ENCODE results near the gene GNA14.
"Not testable (repeated sequence)": the region's sequence is repeated elsewhere in the genome, so short reads cannot be mapped to it uniquely, and the experiment has no call there.

Gene GNA14

DNA sequence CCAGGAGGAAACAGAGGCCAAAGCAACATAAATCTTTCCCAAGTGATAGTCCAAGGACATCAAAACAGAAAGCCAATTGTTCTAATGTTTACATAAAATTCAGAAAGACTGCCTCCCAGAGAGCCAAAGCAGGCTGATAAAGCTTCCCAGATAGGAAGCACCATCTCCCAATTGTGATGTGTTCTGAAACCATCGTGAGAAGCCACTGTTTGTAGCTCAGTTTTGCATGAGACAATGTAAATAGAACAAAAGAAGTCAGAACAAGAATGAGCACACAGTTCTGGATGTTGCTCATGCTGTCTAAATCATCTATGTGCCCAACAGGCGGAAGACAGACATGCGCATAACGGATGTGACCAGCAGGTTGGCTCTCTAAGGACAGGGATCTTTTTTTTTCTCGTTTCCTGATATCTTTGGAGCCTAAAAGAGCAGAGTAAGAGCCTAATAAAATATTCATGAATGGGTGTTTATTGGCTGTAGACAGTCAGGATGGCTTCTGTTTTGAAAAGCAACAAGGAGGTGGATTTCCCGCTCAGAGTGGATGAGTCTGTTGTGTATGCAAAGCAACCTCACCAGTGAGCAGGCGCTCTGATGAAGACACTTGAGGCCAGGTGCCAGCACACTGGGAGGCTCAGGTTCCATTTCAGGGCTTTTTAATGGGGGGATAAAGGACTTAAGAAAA is 113.6 kb downstream of the GNA14 start:
- no peak for DNase-seq (ENCODE audit: low read depth)

DNA sequence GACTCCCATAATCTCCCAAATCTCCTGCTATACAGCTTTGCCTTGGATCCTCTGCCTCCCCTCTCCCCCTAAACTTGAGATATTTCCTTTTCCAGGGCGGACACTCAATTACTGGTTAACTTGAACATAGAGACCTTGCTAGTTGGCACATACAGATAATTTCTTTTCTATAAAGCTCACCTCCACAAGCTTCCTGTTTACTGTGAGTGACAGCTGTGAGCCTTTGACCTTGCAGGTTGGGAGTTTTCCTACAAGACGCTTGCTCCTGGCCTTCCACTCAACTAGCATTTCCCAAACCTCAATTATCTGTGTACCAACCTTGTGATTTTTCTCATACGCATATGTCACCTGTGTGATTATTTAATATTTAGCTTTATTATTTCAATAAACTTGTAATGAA is 114.5 kb downstream of the GNA14 start:
- DNase-seq (ENCODE audit: low read depth), result no peak

DNA sequence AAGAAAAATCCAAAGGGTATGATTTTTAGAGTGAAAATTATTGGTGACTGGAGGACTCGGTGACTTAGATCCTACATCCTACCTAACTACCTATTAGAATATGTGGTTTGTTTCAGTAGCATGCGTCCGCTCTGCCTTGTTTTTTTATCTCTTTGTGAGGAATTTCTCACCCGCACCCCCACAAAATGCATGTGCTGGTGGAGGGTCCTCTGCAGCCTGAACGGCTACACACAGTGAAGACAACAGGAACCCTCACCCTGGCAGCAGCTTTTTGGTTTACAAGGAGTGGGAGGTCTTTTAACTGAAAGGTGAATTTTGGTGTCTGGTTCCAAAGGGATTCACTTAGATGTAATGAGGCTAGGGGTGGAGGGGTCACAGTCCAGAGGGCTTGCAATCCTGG is 115.5 kb downstream of the GNA14 start:
- DNase-seq (ENCODE audit: low read depth), result no peak

DNA sequence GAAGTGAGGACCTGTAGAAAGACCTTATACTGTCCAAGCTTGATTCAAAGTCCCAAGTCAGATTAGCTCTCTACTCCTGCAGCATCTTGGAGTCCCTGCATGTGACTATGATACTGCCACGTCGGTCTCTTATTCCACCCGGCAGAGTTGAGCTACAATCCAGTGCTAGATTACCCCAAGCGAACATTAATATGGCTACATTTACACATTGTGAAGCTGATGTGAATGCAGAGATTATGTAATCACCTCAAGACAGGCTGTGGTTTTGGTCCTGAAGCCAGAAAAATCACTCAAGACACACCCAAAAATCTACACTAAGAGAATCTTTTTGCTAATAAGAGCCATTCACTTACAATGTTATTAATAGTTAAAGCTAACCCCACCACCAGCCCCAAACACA is 116.7 kb downstream of the GNA14 start:
- DNase-seq (ENCODE audit: low read depth), result no peak

DNA sequence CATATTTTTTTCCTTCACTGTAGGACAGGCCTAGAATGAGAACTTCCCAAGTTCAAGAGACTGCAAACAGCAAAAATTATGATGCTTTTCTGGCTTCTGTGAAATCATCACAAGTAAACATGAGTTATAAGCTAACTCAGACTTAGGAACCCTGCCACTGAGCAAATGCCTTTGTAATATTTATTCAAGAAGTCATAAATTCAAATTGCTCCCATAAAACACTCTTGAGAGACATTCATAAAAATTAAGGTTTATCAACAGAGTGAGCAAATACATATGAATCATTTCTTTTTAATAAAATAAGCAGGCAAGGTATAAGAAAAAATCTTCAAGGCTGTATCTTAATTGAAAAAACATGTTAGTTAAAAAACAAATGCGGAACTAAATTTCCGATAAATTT is 124.2 kb downstream of the GNA14 start:
- no peak for DNase-seq (ENCODE audit: low read depth)

DNA sequence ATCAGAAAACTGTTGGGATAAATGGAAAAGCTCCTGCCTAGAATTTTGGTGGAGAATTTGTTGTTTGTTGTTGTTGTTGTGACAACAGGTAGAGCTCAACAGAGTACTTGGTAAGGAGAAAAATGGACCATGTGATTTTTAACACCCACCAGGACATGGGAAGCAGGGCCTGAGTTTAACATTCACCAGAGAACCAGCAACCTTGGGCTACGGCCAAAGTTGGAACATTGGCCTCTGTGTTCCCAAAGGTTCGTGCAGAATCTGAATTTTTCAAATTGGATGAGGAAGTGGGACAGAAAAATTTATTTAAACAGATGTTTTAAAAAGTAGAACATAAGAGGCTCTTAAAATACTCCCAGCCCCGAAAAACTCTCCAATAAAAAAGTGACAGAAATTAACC is 127.0 kb downstream of the GNA14 start:
- no peak for DNase-seq (ENCODE audit: low read depth)

DNA sequence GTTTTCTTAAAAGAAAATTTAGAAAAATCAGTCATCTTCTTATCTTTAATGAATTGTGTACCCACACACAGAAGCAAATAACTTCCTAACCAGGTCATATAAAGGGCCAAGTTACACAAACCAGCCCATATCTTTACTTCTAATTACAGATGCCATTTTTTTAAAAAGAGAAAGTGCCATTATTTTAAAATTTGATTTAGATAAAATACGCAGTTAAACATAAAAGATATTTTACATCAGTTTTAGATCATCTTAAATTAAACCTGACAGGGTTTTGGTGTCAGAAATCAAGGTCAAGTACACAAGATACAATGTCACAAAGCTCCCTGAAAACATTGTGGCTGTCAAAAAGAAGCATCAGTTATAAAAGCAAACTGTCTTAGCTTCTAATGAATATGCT is 129.4 kb downstream of the GNA14 start:
- no peak for DNase-seq (ENCODE audit: low read depth)

DNA sequence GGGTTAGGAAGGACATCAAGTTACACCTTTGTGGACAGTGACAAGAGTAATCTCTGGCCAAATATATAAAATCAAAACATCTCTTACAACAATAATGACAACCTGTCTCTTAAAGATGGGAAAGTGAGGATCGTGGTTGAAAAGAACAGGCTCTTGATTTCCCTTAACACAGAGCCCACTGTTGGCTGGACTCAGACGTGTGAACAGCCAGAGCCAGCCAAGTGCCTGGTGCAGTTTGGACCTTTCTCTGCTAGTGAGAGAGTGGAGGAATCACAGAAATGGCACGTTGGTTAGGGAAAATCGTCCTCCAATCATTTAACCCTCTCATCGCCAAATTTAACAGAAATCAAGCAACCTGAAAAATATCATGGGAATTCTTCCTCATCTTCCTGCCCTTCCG is 131.3 kb downstream of the GNA14 start:
- DNase-seq (ENCODE audit: low read depth), result no peak

DNA sequence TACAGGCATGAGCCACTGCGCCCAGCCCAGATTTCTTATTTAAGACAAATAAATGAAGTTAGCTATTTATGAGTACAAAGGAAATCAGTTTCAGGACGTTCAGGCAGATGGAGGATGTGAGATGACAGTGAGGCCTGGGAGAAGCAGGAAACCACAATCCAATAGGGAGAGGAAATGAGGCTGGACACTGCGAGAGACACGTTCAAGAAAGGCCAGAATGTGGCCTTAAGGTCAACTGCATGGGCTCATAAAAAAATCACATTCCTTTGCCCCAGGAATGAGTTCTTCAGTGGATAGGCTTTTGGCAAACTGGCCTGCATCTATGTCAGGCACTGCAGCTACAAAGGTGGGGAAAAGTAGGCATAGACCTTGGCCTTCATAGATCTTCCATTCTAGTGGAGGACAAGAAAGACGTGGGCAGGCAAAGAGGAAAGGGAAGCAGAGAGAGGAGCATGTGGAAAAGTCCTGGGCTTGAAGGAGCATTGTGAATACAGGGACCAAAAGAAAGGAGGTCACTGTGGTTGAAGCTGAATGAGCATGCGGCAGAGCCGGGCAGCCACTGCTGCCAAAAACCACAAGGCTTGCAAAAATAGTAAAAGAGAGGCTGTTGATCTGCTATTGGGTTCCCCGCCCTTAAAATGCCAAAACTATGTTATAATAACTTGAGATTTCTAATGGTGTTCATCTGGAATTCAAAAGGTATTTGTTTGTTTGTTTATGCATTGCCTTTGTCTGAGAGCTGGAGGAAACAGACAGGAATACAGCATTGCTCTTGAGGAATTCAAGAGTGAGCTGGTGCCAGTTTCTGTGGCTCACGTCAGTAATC is 133.0 kb downstream of the GNA14 start:
- peak; percentile 49 for DNase-seq (ENCODE audit: low read depth)

DNA sequence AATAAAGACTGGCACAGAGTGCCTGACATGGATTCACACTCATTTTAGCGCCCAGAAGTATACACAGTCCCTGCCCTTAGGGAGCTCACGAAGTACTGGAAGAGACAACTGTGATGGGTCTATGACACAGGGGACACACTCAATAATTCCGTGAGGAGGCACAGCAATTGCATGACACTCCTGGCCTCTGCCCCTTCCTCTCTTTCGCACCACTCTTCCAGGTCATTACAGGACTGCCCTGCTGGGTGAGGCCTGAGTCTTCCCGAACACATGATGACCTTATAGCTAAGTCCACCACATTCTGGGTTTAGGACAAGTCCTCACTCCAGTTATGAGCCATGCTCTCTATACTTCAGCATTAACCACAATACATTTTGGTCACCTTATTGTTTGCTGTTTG is 134.7 kb downstream of the GNA14 start:
- no peak for DNase-seq (ENCODE audit: low read depth)

DNA sequence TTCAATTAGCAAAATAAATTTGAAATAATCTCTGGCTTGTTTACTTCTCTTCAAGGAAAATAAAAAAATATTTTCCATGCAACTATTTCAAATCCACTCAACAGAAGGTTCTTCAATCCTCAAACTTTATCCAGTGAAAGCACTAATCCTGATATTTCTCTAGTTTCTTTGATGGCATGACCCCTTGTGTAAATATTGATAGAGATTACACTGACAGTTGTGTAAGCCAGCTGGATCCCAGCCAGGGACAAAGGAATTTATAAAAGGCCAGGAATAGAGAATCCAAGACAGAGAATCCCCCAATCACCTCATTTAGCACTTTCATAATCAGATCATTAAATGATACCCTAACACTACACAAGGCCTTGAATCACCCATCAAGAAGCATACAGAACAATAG is 135.2 kb downstream of the GNA14 start:
- DNase-seq (ENCODE audit: low read depth), result no peak

DNA sequence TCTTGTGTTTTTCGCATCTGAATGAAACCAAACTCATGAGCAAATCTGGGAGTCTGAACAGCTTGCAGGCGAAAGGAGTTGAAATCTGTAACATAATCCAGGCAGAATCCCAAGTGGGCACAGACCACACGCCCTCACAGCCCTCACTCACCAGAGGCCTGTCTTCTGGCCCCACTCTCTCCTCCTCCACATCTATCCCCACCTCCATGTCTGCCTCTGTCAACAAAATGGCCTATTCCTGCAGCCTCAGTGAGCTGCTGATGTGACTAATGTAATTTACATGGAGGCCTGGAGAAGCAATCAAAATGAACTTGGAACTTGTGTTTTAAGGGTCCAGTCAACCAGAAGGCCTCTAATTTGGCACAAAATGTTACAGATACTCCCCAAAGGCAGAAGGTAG is 136.6 kb downstream of the GNA14 start:
- DNase-seq (ENCODE audit: low read depth), result no peak

DNA sequence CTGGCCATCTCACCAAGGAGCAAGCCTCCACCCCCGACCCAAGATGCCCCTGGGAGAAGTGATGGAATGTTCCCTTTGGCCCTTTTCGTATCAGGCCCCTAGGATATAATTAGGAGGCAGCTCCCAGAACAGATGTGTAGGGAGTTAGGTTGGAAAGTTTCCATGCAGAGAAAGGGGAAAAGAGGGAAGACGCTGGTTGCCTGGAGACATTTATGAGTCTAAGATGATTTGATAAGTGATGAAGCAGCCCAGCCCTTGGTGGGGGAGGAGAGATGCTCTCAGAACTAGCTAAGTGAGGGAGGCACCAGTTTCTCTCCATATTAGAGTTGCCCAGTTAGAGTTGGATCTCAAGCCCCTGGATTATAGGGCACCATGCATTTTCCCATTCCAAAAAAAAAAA is 137.5 kb downstream of the GNA14 start:
- DNase-seq (ENCODE audit: low read depth), result no peak

DNA sequence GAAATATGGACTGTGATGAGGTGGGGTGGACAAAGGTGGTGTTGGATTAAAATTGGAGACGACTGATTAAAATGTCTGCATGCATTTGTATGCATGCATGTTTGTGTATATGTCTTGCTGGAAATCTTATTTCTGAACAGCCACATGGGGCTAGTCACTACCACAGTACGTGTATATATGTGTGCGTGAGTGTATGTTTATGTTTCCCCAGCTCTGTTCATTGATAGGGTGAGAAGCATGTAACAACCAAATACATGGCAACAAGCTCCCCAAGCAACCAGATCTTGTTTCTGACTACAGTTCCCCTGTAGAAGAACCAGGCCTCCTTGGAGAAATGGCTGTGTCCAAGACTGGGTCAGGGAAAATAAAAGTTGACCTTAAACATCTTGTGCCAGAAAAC is 139.7 kb downstream of the GNA14 start:
- no peak for DNase-seq (ENCODE audit: low read depth)

DNA sequence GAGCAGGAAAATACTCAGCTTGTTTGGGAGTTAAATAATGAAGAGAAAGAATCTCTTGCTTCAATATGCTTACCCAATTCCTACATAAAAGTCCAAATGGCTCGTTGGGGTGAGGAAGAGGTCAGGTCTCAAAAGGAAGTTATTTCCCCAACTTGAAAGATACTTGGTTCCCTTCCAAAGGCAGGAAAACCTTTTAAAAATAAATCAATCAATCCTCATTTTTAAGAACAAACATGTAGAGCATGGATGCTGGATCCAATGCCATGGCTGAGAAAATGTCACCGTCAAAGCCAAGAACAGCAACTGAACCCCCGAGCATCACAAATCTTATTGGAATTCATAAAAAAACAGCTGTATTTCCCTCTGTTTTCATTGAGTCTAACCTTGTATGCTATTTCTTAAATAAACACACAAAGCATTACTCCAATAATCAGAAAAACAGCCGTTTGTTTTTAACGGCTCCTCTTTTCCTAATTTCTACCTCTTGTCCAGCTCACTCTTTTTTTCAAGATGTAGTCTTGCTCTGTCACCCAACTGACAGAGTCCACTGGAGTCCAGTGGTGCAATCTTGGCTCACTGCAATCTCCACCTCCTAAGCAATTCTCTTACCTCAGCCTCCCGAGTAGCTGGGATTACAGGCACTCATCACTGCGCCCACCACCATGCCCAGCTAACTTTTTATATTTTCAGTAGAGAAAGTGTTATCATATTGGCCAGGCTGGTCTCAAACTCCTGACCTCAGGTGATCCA is 140.7 kb downstream of the GNA14 start:
- DNase-seq (ENCODE audit: low read depth), result no peak

DNA sequence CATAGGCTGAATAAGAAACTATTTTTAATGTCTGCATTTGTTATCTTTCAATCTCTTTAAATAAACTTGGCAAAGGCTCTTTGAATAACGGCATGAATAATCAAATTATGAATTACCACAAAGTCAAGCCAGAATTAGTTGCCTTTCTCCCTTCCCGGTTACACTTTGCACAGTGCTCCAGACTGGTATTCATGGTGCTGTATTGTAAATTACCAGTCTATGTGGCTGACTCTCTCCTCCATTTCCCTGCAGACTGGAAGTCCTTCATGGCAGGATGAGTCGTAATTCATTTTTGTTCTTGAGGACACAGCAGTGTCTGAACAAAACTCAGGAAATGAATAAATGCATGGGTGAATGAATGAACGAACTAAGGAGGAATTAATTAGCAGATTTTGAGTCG is 142.9 kb downstream of the GNA14 start:
- DNase-seq (ENCODE audit: low read depth), result no peak

DNA sequence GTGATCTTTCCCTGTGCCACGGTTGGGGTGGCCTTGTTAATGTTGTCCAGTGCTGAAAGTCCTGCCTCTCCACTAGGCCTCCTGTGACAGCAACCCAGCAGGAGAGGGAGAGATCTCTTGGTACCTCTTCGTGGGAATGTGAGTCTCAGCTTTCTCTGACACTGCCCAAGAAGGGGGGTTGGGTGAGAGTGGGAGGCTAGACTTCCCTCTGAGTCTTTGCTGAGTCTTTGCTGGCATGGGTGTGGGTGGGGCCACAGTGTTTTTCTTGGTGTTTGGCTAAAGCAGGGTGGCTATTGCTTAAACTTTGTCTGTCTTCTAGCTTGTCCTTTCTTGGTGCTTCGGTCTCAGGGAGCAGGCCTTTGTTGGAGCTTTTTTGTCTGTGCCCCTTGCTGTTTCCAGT is 145.6 kb downstream of the GNA14 start:
- no peak for DNase-seq (ENCODE audit: low read depth)

DNA sequence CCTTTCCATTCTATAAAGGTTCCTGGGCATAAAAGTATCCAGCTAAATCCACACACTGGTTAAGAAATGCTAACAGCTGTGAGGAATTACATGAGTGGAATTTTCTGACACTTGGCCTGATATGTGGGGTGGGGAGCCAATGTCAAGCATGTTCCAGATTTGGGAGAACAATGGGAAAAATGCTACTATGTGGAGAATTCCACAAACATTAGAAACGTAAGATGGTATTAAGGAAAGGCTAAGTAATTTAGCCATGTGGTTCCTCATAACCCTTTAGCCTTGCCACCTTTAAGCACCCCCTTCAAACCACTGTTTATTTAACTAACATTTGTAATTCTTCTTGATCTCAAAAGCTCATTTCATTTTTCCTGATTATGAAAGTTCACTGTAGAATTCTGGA is 149.2 kb downstream of the GNA14 start:
- DNase-seq (ENCODE audit: low read depth), result no peak

DNA sequence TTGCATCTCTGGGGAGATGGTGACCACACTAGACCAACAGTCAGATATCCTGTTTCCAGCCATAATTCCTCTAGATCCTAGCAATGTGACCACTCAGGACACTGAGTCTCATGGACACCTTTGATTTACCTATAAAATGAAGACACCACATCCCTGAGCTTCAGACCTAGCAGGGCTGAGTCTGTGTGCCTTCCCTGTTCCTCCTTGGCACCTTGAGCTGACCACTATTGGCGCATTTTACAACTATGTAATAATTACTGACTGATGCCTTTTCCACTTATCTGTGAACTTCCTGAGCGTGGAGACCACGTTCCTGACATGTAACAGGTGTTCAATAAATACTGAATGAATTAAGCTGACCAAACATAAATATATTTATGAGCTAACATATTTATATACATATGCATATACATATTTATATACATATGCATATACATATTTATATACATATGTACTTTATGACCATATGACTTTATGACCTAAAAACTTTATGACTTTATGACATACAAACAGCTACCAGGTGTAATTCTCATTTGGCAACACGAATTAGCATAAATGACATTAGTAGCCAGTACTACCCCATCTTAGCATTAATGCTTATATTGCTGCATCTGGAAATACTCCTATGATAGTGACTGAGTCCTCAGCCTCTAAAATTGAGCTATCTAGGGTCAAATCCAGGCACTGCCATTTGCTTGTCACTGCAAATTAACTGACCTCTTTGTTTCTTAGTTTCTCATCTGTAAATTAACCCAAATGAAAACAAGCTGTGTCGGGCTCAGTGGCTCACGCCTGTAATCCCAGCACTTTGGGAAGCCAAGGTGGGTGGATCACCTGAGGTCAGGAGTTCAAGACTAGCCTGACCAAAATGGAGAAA is 150.6 kb downstream of the GNA14 start:
- DNase-seq (ENCODE audit: low read depth), result no peak

DNA sequence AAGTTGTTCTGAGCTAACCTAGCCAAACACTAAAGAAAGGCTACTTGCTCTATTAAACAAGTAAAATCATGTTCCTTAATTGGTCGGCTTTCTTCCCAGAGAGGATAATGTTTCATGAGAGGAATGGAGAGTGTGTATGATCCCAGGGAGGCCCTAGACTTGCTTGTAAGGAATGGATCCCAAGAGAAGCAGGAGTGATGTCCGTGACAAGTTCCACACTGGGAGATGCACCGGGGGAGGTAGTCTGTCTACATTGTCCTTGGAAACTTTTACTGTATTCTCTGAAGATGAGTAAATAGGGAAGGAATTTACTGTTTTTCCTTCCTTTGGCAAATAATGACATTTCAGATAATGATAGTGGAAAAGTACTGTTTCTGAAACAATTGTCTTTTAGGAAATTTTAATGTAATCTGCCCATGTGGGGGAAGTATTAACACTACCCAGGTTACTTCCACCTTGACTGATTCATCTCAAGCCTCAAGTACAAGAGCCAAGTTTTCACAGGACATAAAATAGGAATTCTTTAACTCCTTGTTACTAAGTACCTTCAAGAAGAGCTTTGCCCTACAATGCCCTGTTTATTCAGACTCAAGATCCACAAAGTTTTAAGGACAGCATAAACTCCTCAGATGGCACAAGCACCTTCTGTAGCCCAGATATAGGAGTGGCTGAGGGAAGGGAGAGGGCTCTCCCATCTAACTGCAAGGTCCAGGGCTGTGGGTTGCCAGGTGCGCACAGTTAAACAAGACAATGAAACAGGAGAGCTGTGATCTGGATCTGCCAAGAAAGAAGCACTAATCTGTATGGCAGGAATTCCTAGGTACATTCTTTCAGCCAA is 152.1 kb downstream of the GNA14 start:
- DNase-seq (ENCODE audit: low read depth), result no peak

DNA sequence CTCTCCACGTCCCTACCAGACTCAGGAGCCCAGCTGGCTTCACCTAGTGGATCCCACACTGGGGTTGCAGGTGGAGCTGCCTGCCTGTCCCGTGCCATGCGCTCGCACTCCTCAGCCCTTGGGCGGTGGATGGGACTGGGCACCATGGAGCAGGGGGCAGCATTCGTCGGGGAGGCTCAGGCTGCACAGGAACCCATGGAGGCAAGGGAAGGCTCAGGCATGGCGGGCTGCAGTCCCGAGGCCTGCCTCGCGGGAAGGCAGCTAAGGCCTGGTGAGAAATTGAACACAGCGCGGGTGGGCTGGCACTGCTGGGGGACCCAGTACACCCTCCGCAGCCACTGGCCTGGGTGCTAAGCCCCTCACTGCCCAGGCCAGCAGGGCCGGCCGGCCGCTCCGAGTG is 157.8 kb downstream of the GNA14 start:
- not testable (repeated sequence) for DNase-seq (ENCODE audit: low read depth)

Data from non-pigmented ciliary epithelial cell (primary cell).